ENCODE measurements around the gene ECT2L.

The ECT2L gene

GRCh38 chr6:138862456-138862855 lies 66.6 kb downstream of the ECT2L start:
- Histone ChIP-seq H3K4me3 (ENCODE audit: low read length in 2 of 2) (no peak overlapping the region), H3K36me3 (ENCODE audit: control insufficient read depth in 2 of 2, insufficient read depth in 2 of 2, low read length in 2 of 2) (no peaks in the 10 kb centered on the region), H3K27ac (ENCODE audit: low read length) (no peak overlapping the region), H3K9ac (ENCODE audit: low read length in 2 of 2) (no peak overlapping the region), H3K4me1 (ENCODE audit: control insufficient read depth, insufficient read depth, low read length) (peaks cover 8% of the 10 kb centered on the region), H3K27me3 (ENCODE audit: control insufficient read depth in 1 of 2, insufficient read depth in 2 of 2, low read length in 2 of 2) (no peaks in the 10 kb centered on the region), H3K9me3 (ENCODE audit: control insufficient read depth in 2 of 2, low read length in 2 of 2) (no peaks in the 10 kb centered on the region)

- Histone ChIP-seq H3K9ac (ENCODE audit: low read length in 2 of 2) (no peak overlapping the region), H3K36me3 (ENCODE audit: control insufficient read depth in 2 of 2, insufficient read depth in 2 of 2, low read length in 2 of 2) (no peaks in the 10 kb centered on the region), H3K27ac (ENCODE audit: low read length) (no peak overlapping the region), H3K27me3 (ENCODE audit: control insufficient read depth in 1 of 2, insufficient read depth in 2 of 2, low read length in 2 of 2) (no peaks in the 10 kb centered on the region), H3K4me3 (ENCODE audit: low read length in 2 of 2) (no peak overlapping the region), H3K4me1 (ENCODE audit: control insufficient read depth, insufficient read depth, low read length) (peaks cover 11% of the 10 kb centered on the region), H3K9me3 (ENCODE audit: control insufficient read depth in 2 of 2, low read length in 2 of 2) (no peaks in the 10 kb centered on the region)
Observed at GRCh38 chr6:138863321-138863720, 67.4 kb downstream of the ECT2L start.

GRCh38 chr6:138864343-138864890 lies 68.5 kb downstream of the ECT2L start:
- Histone ChIP-seq H3K27me3 (ENCODE audit: control insufficient read depth in 1 of 2, insufficient read depth in 2 of 2, low read length in 2 of 2) (no peaks in the 10 kb centered on the region), H3K9me3 (ENCODE audit: control insufficient read depth in 2 of 2, low read length in 2 of 2) (no peaks in the 10 kb centered on the region), H3K4me3 (ENCODE audit: low read length in 2 of 2) (no peak overlapping the region), H3K4me1 (ENCODE audit: control insufficient read depth, insufficient read depth, low read length) (peaks cover 22% of the 10 kb centered on the region), H3K27ac (ENCODE audit: low read length) (no peak overlapping the region), H3K9ac (ENCODE audit: low read length in 2 of 2) (no peak overlapping the region), H3K36me3 (ENCODE audit: control insufficient read depth in 2 of 2, insufficient read depth in 2 of 2, low read length in 2 of 2) (no peaks in the 10 kb centered on the region)

- Histone ChIP-seq H3K36me3 (ENCODE audit: control insufficient read depth in 2 of 2, insufficient read depth in 2 of 2, low read length in 2 of 2) (no peaks in the 10 kb centered on the region), H3K27me3 (ENCODE audit: control insufficient read depth in 1 of 2, insufficient read depth in 2 of 2, low read length in 2 of 2) (no peaks in the 10 kb centered on the region), H3K4me1 (ENCODE audit: control insufficient read depth, insufficient read depth, low read length) (peaks cover 27% of the 10 kb centered on the region), H3K4me3 (ENCODE audit: low read length in 2 of 2) (no peak overlapping the region), H3K27ac (ENCODE audit: low read length) (no peak overlapping the region), H3K9me3 (ENCODE audit: control insufficient read depth in 2 of 2, low read length in 2 of 2) (no peaks in the 10 kb centered on the region), H3K9ac (ENCODE audit: low read length in 2 of 2) (no peak overlapping the region)
Observed at GRCh38 chr6:138865480-138866109, 69.7 kb downstream of the ECT2L start.

GRCh38 chr6:138868181-138868580 lies 72.3 kb downstream of the ECT2L start:
- Histone ChIP-seq H3K27ac (ENCODE audit: low read length) (peak overlapping the region; percentile 60), H3K9ac (ENCODE audit: low read length in 2 of 2) (no peak overlapping the region), H3K27me3 (ENCODE audit: control insufficient read depth in 1 of 2, insufficient read depth in 2 of 2, low read length in 2 of 2) (no peaks in the 10 kb centered on the region), H3K4me1 (ENCODE audit: control insufficient read depth, insufficient read depth, low read length) (peaks cover 27% of the 10 kb centered on the region), H3K4me3 (ENCODE audit: low read length in 2 of 2) (no peak overlapping the region), H3K9me3 (ENCODE audit: control insufficient read depth in 2 of 2, low read length in 2 of 2) (no peaks in the 10 kb centered on the region), H3K36me3 (ENCODE audit: control insufficient read depth in 2 of 2, insufficient read depth in 2 of 2, low read length in 2 of 2) (no peaks in the 10 kb centered on the region)

- peak overlapping the region; percentile 60 for H3K27ac ChIP-seq (ENCODE audit: low read length)
- H3K9ac ChIP-seq (ENCODE audit: low read length in 2 of 2): no peak overlapping the region
- H3K9me3 ChIP-seq (ENCODE audit: control insufficient read depth in 2 of 2, low read length in 2 of 2): no peaks in the 10 kb centered on the region
- H3K4me1 ChIP-seq (ENCODE audit: control insufficient read depth, insufficient read depth, low read length): peaks cover 34% of the 10 kb centered on the region
- H3K27me3 ChIP-seq (ENCODE audit: control insufficient read depth in 1 of 2, insufficient read depth in 2 of 2, low read length in 2 of 2): no peaks in the 10 kb centered on the region
- H3K4me3 ChIP-seq (ENCODE audit: low read length in 2 of 2): no peak overlapping the region
- no peaks in the 10 kb centered on the region for H3K36me3 ChIP-seq (ENCODE audit: control insufficient read depth in 2 of 2, insufficient read depth in 2 of 2, low read length in 2 of 2)
Observed at GRCh38 chr6:138869398-138869797, 73.5 kb downstream of the ECT2L start.

GRCh38 chr6:138873191-138873590 lies 77.3 kb downstream of the ECT2L start:
- no peak overlapping the region for H3K4me3 ChIP-seq (ENCODE audit: low read length in 2 of 2)
- H3K9me3 ChIP-seq (ENCODE audit: control insufficient read depth in 2 of 2, low read length in 2 of 2): no peaks in the 10 kb centered on the region
- H3K27me3 ChIP-seq (ENCODE audit: control insufficient read depth in 1 of 2, insufficient read depth in 2 of 2, low read length in 2 of 2): no peaks in the 10 kb centered on the region
- no peak overlapping the region for H3K27ac ChIP-seq (ENCODE audit: low read length)
- H3K9ac ChIP-seq (ENCODE audit: low read length in 2 of 2): no peak overlapping the region
- H3K4me1 ChIP-seq (ENCODE audit: control insufficient read depth, insufficient read depth, low read length): peaks cover 36% of the 10 kb centered on the region
- no peaks in the 10 kb centered on the region for H3K36me3 ChIP-seq (ENCODE audit: control insufficient read depth in 2 of 2, insufficient read depth in 2 of 2, low read length in 2 of 2)

- Histone ChIP-seq H3K27me3 (ENCODE audit: control insufficient read depth in 1 of 2, insufficient read depth in 2 of 2, low read length in 2 of 2) (no peaks in the 10 kb centered on the region), H3K9me3 (ENCODE audit: control insufficient read depth in 2 of 2, low read length in 2 of 2) (no peaks in the 10 kb centered on the region), H3K27ac (ENCODE audit: low read length) (no peak overlapping the region), H3K4me1 (ENCODE audit: control insufficient read depth, insufficient read depth, low read length) (no peaks in the 10 kb centered on the region), H3K4me3 (ENCODE audit: low read length in 2 of 2) (no peak overlapping the region), H3K36me3 (ENCODE audit: control insufficient read depth in 2 of 2, insufficient read depth in 2 of 2, low read length in 2 of 2) (no peaks in the 10 kb centered on the region), H3K9ac (ENCODE audit: low read length in 2 of 2) (no peak overlapping the region)
Observed at GRCh38 chr6:138882369-138883017, 86.6 kb downstream of the ECT2L start.

GRCh38 chr6:138885156-138885819 lies 89.4 kb downstream of the ECT2L start:
- Histone ChIP-seq H3K9me3 (ENCODE audit: control insufficient read depth in 2 of 2, low read length in 2 of 2) (no peaks in the 10 kb centered on the region), H3K4me3 (ENCODE audit: low read length in 2 of 2) (no peak overlapping the region), H3K36me3 (ENCODE audit: control insufficient read depth in 2 of 2, insufficient read depth in 2 of 2, low read length in 2 of 2) (no peaks in the 10 kb centered on the region), H3K27me3 (ENCODE audit: control insufficient read depth in 1 of 2, insufficient read depth in 2 of 2, low read length in 2 of 2) (no peaks in the 10 kb centered on the region), H3K9ac (ENCODE audit: low read length in 2 of 2) (no peak overlapping the region), H3K27ac (ENCODE audit: low read length) (no peak overlapping the region), H3K4me1 (ENCODE audit: control insufficient read depth, insufficient read depth, low read length) (no peaks in the 10 kb centered on the region)

GRCh38 chr6:138891255-138891986 lies 95.5 kb downstream of the ECT2L start:
- Histone ChIP-seq H3K4me3 (ENCODE audit: low read length in 2 of 2) (no peak overlapping the region), H3K36me3 (ENCODE audit: control insufficient read depth in 2 of 2, insufficient read depth in 2 of 2, low read length in 2 of 2) (no peaks in the 10 kb centered on the region), H3K27me3 (ENCODE audit: control insufficient read depth in 1 of 2, insufficient read depth in 2 of 2, low read length in 2 of 2) (no peaks in the 10 kb centered on the region), H3K9me3 (ENCODE audit: control insufficient read depth in 2 of 2, low read length in 2 of 2) (no peaks in the 10 kb centered on the region), H3K4me1 (ENCODE audit: control insufficient read depth, insufficient read depth, low read length) (no peaks in the 10 kb centered on the region), H3K9ac (ENCODE audit: low read length in 2 of 2) (no peak overlapping the region), H3K27ac (ENCODE audit: low read length) (no peak overlapping the region)
